Measurements from ENCODE around the gene PTPDC1. TPM values are rescaled to one million over a fixed set of nuclear protein-coding genes. Genes with fewer than 3 reads are reported as not detected.

The PTPDC1 gene
- total and polyA plus RNA-seq, 3 experiments from 2014 or later = 1.8 to 6.2 (median 5.7) TPM

Other genes with a start within 250 kb of the PTPDC1 start
- not detected for gene BARX1, start 129.1 kb upstream of the PTPDC1 start, total RNA-seq
- not detected for gene BARX1, start 129.1 kb upstream of the PTPDC1 start, polyA plus RNA-seq
- 1 to 10 TPM; 5.3 to 6.3 TPM for gene ZNF169, start 174.8 kb downstream of the PTPDC1 start, total RNA-seq
- gene ZNF169, start 174.8 kb downstream of the PTPDC1 start, polyA plus RNA-seq = 3.8 TPM
- not detected for gene NUTM2F, start 244.2 kb downstream of the PTPDC1 start, total RNA-seq
- not detected for gene NUTM2F, start 244.2 kb downstream of the PTPDC1 start, polyA plus RNA-seq

All from CD8-positive, alpha-beta memory T cell (primary cell).